MM.1S (cell line): ENCODE measurements around the gene FAM117A.

Source experiments
- DNase-seq: peaks from one replicate; pipeline ENCODE4 v3.0.0-alpha.2; 2015
- H2AFZ ChIP-seq: fragments of 300-600 bp; sonication (generic); 2 replicates; pipeline ENCODE4 v1.6.0; 2016; ENCODE audit warnings: antibody characterized with exemption, low read length
- H3F3A ChIP-seq: fragments of 300-600 bp; sonication (generic); 2 replicates; pipeline ENCODE4 v1.6.1; 2016; ENCODE audit warnings: mild to moderate bottlenecking, antibody characterized with exemption, low read length, moderate library complexity, mixed read lengths; ENCODE audit not compliant: insufficient read depth
- H3K27ac ChIP-seq: fragments of 300-600 bp; sonication (generic); 2 replicates; pipeline ENCODE4 v1.5.1; 2016; ENCODE audit warnings: mild to moderate bottlenecking, low read length
- H3K27me3 ChIP-seq: fragments of 300-600 bp; sonication (generic); replicated peaks from 2 replicates; pipeline ENCODE4 v1.6.0; 2016; ENCODE audit warnings: low read length; ENCODE audit not compliant: insufficient read depth
- H3K36me3 ChIP-seq: fragments of 300-600 bp; sonication (generic); replicated peaks from 2 replicates; pipeline ENCODE4 v1.6.1; 2016; ENCODE audit warnings: mild to moderate bottlenecking, low read length, mixed read lengths; ENCODE audit not compliant: insufficient read depth
- H3K4me1 ChIP-seq: fragments of 300-600 bp; sonication (generic); 2 replicates; pipeline ENCODE4 v1.6.1; 2016; ENCODE audit warnings: low read length, mixed read lengths
- H3K4me2 ChIP-seq: fragments of 300-600 bp; sonication (generic); 2 replicates; pipeline ENCODE4 v1.6.0; 2016; ENCODE audit warnings: low read depth, low read length
- H3K4me3 ChIP-seq: fragments of 300-600 bp; sonication (generic); 2 replicates; pipeline ENCODE4 v1.5.1; 2016; ENCODE audit warnings: low read length, mixed read lengths
- H3K79me2 ChIP-seq: fragments of 300-600 bp; sonication (generic); 2 replicates; pipeline ENCODE4 v1.6.1; 2016; ENCODE audit warnings: mixed run types, low read length, mixed read lengths
- H3K9ac ChIP-seq: fragments of 300-600 bp; sonication (generic); 2 replicates; pipeline ENCODE4 v1.6.1; 2016; ENCODE audit warnings: low read length, mixed read lengths
- H3K9me2 ChIP-seq: fragments of 300-600 bp; sonication (generic); replicated peaks from 2 replicates; pipeline ENCODE4 v1.6.1; 2016; ENCODE audit warnings: mild to moderate bottlenecking, low read length, mixed read lengths; ENCODE audit not compliant: insufficient read depth
- H3K9me3 ChIP-seq: fragments of 300-600 bp; sonication (generic); replicated peaks from 2 replicates; pipeline ENCODE4 v1.6.1; 2016; ENCODE audit warnings: mild to moderate bottlenecking, low read length, mixed read lengths; ENCODE audit not compliant: insufficient read depth
- H4K20me1 ChIP-seq: fragments of 300-600 bp; sonication (generic); 2 replicates; pipeline ENCODE4 v1.6.1; 2016; ENCODE audit warnings: mild to moderate bottlenecking, low read length, moderate library complexity, mixed read lengths; ENCODE audit not compliant: insufficient read depth
- CTCF ChIP-seq: fragments of 300-600 bp; sonication (generic); IDR thresholded peaks from 2 replicates; pipeline ENCODE4 v1.5.1; 2016; ENCODE audit warnings: antibody characterized with exemption, low read length, mixed read lengths
- EZH2 ChIP-seq: fragments of 300-600 bp; sonication (generic); optimal IDR thresholded peaks from 2 replicates; pipeline ENCODE3; 2017; ENCODE audit warnings: low read depth, mild to moderate bottlenecking, antibody characterized with exemption, low read length, mixed read lengths
- EZH2phosphoT487 ChIP-seq: fragments of 300-600 bp; sonication (generic); IDR thresholded peaks from 2 replicates; pipeline ENCODE4 v1.6.1; 2018; ENCODE audit warnings: antibody characterized with exemption, low read length

Gene FAM117A

GRCh38 chr17:49691086-49691676 is 72.8 kb downstream of the FAM117A start:
- no peak for TF ChIP-seq EZH2
- no peak for TF ChIP-seq CTCF
- no peak for TF ChIP-seq EZH2phosphoT487
- Histone ChIP-seq H3K9me3 (no peaks in the 10 kb centered on the region), H3K9ac (no peak overlapping the region), H3K4me1 (peaks cover 8% of the 10 kb centered on the region), H3K4me2 (no peak overlapping the region), H3K36me3 (no peaks in the 10 kb centered on the region), H3K79me2 (no peaks in the 10 kb centered on the region), H4K20me1 (no peaks in the 10 kb centered on the region), H3K9me2 (no peaks in the 10 kb centered on the region), H3K27me3 (no peaks in the 10 kb centered on the region), H3F3A (no peaks in the 10 kb centered on the region), H2AFZ (no peak overlapping the region), H3K4me3 (no peak overlapping the region), H3K27ac (no peak overlapping the region)
- no peak for DNase-seq

DNA sequence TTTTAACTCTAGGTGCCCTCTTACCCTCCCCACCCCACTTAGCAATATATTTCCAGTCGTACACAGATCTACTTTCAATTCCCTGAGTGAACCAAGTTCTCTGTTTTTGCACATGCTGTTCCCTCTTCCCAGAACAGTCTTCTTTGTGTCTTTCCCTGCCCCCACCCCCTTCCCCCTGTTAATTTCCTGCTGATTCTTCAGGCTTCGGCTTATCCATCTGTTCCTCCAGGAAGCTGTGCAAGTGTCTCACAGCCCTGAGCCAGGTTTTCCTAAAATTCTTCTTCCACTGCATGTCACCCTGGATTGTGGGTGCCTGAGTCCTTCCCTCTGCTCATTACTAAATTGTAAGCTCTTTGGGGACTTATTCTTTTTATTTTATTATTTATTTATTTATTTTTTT is 73.7 kb downstream of the FAM117A start:
- no peak overlapping the region for H3K27ac ChIP-seq
- H3K9me3 ChIP-seq, result no peaks in the 10 kb centered on the region
- H3K4me1 ChIP-seq, result peaks cover 8% of the 10 kb centered on the region
- H2AFZ ChIP-seq, result no peak overlapping the region
- no peaks in the 10 kb centered on the region for H3K9me2 ChIP-seq
- no peak overlapping the region for H3K4me3 ChIP-seq
- no peak overlapping the region for H3K4me2 ChIP-seq
- H3F3A ChIP-seq, result no peaks in the 10 kb centered on the region
- DNase-seq, result no peak
- no peak for TF ChIP-seq CTCF
- TF ChIP-seq EZH2phosphoT487, result no peak
- no peak for TF ChIP-seq EZH2
- no peak overlapping the region for H3K9ac ChIP-seq
- no peaks in the 10 kb centered on the region for H3K27me3 ChIP-seq
- H3K36me3 ChIP-seq, result no peaks in the 10 kb centered on the region
- no peaks in the 10 kb centered on the region for H3K79me2 ChIP-seq
- H4K20me1 ChIP-seq, result no peaks in the 10 kb centered on the region

DNA sequence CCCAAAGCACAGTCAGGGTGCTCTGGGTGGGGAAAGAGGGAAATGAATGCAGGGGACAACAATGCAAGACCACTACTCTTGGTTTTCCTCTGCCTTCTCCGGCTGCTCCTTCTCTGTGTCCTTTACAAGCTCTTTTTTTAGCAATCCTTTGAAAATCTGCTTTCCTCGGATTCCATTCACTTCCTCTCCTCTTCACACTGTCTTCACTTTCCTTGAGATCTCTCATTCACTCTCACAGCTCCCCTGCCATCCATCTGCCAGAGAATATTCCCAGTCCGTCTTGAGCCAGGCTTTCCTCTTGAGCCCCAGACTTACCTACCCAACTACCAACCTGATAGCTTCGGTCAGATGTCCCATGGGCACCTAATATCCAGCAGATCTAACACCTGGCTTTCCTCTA is 75.1 kb downstream of the FAM117A start:
- H3K9me2 ChIP-seq, result no peaks in the 10 kb centered on the region
- DNase-seq, result no peak
- no peaks in the 10 kb centered on the region for H3K9me3 ChIP-seq
- TF ChIP-seq EZH2 (no peak), CTCF (no peak), EZH2phosphoT487 (no peak)
- no peak overlapping the region for H3K9ac ChIP-seq
- no peaks in the 10 kb centered on the region for H3K79me2 ChIP-seq
- peaks cover 8% of the 10 kb centered on the region for H3K4me1 ChIP-seq
- no peaks in the 10 kb centered on the region for H3K36me3 ChIP-seq
- no peak overlapping the region for H3K4me3 ChIP-seq
- H3F3A ChIP-seq, result no peaks in the 10 kb centered on the region
- no peak overlapping the region for H2AFZ ChIP-seq
- no peaks in the 10 kb centered on the region for H3K27me3 ChIP-seq
- H4K20me1 ChIP-seq, result no peaks in the 10 kb centered on the region
- H3K27ac ChIP-seq, result no peak overlapping the region
- no peak overlapping the region for H3K4me2 ChIP-seq
